AG09319 (cell line): ENCODE data around the gene EOMES.

Experiments used
- DNase-seq: peaks from one replicate; pipeline ENCODE4 v3.0.0-alpha.2; 2010; ENCODE audit warnings: low read depth; ENCODE audit errors: extremely low read depth
- TF ChIP-seq, protein P1 (sequence below): IDR thresholded peaks from 2 replicates; pipeline ENCODE4 v1.5.1; 2011; ENCODE audit warnings: low read depth, mild to moderate bottlenecking, inconsistent platforms, low read length, moderate library complexity

The EOMES gene

DNA sequence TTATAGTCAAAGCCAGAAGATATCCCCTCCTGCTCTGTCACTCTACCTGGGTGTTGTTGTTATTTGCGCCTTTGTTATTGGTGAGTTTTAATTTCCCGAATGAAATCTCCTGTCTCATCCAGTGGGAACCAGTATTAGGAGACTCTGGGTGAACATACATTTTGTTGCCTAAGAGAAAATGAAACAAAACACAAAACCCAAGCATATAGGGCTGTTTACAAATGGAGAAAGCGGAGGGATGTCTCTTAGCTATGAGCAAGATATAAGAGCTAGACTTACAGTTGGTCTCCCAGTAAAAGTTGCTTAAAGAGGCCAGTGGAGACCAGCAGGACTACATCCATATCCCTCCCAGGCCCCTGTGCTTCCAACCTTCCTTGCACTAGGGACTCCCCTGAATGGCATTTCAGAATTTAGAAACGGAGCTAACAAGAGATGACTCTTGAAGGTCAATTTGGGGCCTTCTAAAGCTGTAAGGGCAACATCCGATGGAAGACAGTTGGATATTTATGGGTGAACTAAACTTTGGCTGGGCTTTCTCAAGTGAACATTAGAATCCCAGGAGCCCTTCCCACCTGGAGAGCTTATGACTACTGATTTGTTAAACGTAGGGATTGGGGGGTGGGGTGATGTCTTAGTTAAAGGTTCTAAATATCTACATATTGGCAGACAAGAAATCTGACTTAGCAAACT lies 2.7 kb downstream of the EOMES start:
- no peak for DNase-seq
- TF ChIP-seq, protein P1, sequence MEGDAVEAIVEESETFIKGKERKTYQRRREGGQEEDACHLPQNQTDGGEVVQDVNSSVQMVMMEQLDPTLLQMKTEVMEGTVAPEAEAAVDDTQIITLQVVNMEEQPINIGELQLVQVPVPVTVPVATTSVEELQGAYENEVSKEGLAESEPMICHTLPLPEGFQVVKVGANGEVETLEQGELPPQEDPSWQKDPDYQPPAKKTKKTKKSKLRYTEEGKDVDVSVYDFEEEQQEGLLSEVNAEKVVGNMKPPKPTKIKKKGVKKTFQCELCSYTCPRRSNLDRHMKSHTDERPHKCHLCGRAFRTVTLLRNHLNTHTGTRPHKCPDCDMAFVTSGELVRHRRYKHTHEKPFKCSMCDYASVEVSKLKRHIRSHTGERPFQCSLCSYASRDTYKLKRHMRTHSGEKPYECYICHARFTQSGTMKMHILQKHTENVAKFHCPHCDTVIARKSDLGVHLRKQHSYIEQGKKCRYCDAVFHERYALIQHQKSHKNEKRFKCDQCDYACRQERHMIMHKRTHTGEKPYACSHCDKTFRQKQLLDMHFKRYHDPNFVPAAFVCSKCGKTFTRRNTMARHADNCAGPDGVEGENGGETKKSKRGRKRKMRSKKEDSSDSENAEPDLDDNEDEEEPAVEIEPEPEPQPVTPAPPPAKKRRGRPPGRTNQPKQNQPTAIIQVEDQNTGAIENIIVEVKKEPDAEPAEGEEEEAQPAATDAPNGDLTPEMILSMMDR = no peak

DNA sequence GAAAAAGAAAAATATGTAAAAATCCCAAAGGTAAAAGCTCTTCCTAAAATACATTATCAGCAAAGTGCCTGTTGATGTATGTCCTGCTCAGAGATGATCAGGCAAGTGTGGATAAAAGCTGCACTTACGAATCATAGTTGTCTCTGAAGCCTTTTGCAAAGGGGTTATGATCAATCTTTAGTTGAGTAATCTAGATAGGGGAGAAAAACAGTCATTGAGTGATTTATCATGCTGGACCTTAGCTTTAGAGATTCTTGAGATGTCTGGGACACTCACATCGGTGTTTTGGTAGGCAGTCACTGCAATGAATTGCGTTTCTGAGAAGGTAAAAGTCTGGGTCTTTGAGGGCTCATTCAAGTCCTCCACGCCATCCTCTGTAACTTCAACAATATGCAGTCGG lies 3.7 kb downstream of the EOMES start:
- TF ChIP-seq, protein P1 = no peak
- DNase-seq = no peak

DNA sequence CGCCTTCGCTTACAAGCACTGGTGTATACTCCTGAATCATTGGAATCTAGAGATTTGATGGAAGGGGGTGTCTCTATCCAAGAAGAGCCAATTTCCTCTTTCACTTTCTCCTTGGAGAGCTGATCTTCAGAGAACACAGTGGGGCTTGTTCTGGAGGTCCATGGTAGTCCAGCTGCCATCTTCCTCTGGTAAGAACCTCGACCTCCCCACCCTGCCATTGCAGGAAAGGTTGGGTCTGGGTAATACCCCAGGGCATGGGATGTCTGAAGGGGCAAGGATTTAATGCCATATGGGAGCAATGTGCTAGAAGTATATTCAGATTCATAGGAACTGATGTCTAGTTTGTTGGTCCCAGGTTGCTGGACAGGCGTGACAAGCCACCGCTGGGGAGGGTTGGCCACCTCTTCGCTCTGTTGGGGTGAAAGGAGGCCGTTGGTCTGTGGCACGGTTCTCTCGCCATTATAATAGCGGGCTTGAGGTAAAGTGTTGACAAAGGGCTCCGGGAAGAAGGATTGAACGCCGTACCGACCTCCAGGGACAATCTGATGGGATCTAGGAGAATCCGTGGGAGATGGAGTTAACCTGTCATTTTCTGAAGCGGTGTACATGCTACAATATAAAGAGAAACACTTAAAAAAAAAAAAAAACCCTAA lies 4.8 kb downstream of the EOMES start:
- TF ChIP-seq, protein P1 = no peak
- DNase-seq = no peak

DNA sequence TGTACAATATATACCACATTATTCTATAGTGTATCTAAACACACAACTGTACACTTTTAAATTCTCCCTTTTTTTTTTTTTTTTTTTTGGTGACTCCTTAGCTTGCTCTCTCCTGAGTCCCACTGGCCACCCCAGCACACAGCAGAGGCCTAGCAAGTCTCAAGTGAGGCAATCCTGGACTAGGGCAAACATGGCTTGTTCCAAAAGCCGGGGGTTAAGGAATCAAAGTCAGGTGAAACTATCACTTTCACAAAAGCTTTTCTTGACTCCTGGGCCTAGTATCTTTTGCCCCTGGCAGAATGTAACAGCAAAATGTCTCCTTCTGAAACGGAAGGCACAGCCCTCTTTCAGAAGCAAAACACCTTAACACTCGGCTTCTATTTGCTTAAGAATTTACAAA lies 5.8 kb downstream of the EOMES start:
- TF ChIP-seq, protein P1 = no peak

DNA sequence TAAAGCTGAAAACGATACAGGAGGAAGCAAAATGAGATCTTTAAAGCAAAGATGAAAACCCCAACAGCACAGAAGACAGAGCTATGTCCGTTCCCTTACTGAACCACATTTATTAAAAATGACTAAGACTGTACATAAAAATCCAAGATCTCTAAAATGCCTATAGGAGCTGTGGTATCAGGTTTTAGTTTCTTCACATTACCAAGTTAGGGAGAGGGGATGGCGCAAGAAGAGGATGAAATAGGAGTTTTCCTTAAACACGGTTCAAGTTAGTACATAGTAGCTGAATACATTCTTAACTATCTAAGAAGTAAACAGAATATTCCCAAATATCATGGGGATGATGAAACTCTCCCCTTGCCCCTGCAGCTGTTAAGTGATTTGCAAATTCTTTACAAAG lies 6.3 kb downstream of the EOMES start:
- DNase-seq = no peak

More for the DNA sequence above, 5.8 kb downstream of the EOMES start:
- no peak for DNase-seq

DNA sequence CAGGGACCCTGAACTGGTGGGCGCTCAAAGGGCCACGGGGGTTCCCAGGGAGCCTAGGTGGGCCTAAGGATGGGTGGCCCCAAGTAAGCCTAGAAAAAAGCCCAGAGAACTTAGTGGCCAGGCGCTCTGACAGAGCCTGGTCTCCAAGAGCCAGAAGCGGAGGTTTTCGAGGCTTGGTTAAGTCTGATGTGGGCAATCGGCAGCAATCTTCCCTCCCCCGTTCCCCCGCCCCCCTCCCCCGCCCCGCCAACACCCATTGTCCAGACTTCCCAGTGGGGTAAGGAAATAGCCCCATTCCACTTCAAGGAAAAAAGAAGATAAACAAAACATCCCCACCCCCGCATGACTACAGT lies 6.7 kb downstream of the EOMES start:
- no peak for DNase-seq
- TF ChIP-seq, protein P1 = no peak

More for the DNA sequence above, 6.3 kb downstream of the EOMES start:
- TF ChIP-seq, protein P1 = no peak

DNA sequence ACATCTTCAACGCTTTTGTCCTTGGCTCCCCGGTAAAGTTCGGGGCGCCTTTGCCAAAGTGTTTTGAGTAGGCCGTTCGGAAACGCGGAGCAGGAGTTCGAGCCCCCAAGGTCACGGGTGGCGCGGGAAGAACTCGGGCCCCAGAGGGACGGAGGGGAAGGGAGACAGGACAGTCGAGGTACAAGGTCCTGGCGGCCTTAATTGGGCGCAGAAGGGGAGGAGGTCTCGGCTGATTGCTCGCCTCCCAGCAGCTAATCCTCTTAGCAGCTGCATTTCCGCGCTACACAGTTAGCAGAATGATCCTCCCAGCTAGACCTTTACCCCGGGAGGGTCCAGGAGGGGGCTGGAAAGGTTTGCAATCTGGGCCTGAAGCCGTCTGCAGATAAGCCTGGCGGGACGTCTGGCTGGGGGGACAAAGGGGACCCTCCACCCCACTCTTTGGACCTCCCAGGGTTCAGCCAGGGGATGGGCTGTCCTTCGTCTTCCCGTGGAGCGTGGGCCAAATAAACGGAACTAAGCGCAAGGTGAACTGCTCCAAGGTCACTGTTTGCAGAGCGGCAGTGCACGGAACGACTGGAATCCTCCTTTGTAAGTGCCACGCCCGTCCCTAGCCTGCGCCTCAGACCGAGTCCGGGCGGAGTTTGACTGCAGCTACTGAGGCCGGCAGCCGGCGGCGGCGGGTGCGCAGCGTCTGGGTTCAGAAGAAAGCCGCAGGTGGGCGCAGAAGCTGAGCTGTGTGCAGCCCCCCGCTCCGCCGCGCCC lies 7.2 kb downstream of the EOMES start:
- TF ChIP-seq, protein P1 = no peak
- DNase-seq = no peak
